ENCODE measurements around the gene KIF1A. TPM values are rescaled to one million over a fixed set of nuclear protein-coding genes. Genes with fewer than 3 reads are reported as not detected.

KIF1A gene
- total RNA-seq, 1 donor from 2014 or later = not detected

GRCh38 chr2:240762249-240762648, 57.8 kb downstream of the KIF1A start:
- DNase-seq = no peak
- Mint-ChIP-seq H3K4me3 (no peak overlapping the region), H3K27ac (no peak overlapping the region), H3K36me3 (ENCODE audit: low read depth) (no peaks in the 10 kb centered on the region), H3K27me3 (no peaks in the 10 kb centered on the region), H3K4me1 (peaks cover 6% of the 10 kb centered on the region), H3K9me3 (no peaks in the 10 kb centered on the region)
- CTCF ChIA-PET = no interaction called here
- ATAC-seq (ENCODE audit: low read depth) = no peak
- intact Hi-C loops (cut with micrococcal nuclease) = no loop called here
- POLR2A ChIA-PET = no interaction called here
- no peak for TF ChIP-seq CTCF (IDR thresholded peaks at IDR 0.05)

GRCh38 chr2:240760576-240761246, 59.3 kb downstream of the KIF1A start:
- no peak for ATAC-seq (ENCODE audit: low read depth)
- H3K4me3 Mint-ChIP-seq = no peak overlapping the region
- CTCF ChIA-PET = no interaction called here

GRCh38 chr2:240760121-240760520, 59.9 kb downstream of the KIF1A start:
- Mint-ChIP-seq H3K27me3 (no peaks in the 10 kb centered on the region), H3K4me3 (no peak overlapping the region), H3K4me1 (peaks cover 6% of the 10 kb centered on the region), H3K9me3 (no peaks in the 10 kb centered on the region), H3K27ac (no peak overlapping the region), H3K36me3 (ENCODE audit: low read depth) (no peaks in the 10 kb centered on the region)
- DNase-seq (no peak), ATAC-seq (ENCODE audit: low read depth) (no peak)
- intact Hi-C loops (cut with micrococcal nuclease) = no loop called here
- no peak for TF ChIP-seq CTCF (IDR thresholded peaks at IDR 0.05)
- CTCF ChIA-PET = no interaction called here
- POLR2A ChIA-PET = no interaction called here

More at GRCh38 chr2:240760576-240761246, 59.3 kb downstream of the KIF1A start:
- no peak for TF ChIP-seq CTCF (IDR thresholded peaks at IDR 0.05)
- no peak for DNase-seq
- Mint-ChIP-seq H3K27me3 (no peaks in the 10 kb centered on the region), H3K9me3 (no peaks in the 10 kb centered on the region), H3K36me3 (ENCODE audit: low read depth) (no peaks in the 10 kb centered on the region), H3K27ac (no peak overlapping the region), H3K4me1 (peaks cover 6% of the 10 kb centered on the region)
- POLR2A ChIA-PET = no interaction called here
- intact Hi-C loops (cut with micrococcal nuclease) = no loop called here

GRCh38 chr2:240759459-240759858, 60.6 kb downstream of the KIF1A start:
- DNase-seq (no peak), ATAC-seq (ENCODE audit: low read depth) (peak; percentile 67)
- Mint-ChIP-seq H3K27me3 (no peaks in the 10 kb centered on the region), H3K4me1 (peaks cover 6% of the 10 kb centered on the region), H3K36me3 (ENCODE audit: low read depth) (no peaks in the 10 kb centered on the region), H3K4me3 (no peak overlapping the region), H3K27ac (no peak overlapping the region), H3K9me3 (no peaks in the 10 kb centered on the region)
- POLR2A ChIA-PET = no interaction called here
- CTCF ChIA-PET = no interaction called here
- intact Hi-C loops (cut with micrococcal nuclease) = no loop called here
- TF ChIP-seq CTCF (IDR thresholded peaks at IDR 0.05) = no peak

- ChIA-PET POLR2A (no interaction called here), CTCF (no interaction called here)
- DNase-seq (no peak), ATAC-seq (ENCODE audit: low read depth) (no peak)
- no peak overlapping the region for H3K27ac Mint-ChIP-seq
- H3K36me3 Mint-ChIP-seq (ENCODE audit: low read depth) = no peaks in the 10 kb centered on the region
- no peak for TF ChIP-seq CTCF (IDR thresholded peaks at IDR 0.05)
- intact Hi-C loops (cut with micrococcal nuclease) = no loop called here
- H3K27me3 Mint-ChIP-seq = no peaks in the 10 kb centered on the region
- no peak overlapping the region for H3K4me3 Mint-ChIP-seq
- H3K4me1 Mint-ChIP-seq = peaks cover 6% of the 10 kb centered on the region
- H3K9me3 Mint-ChIP-seq = no peaks in the 10 kb centered on the region
These were observed 62.9 kb downstream of the KIF1A start for GRCh38 chr2:240757086-240757614.
